Adrenal gland (tissue), 12 donors: Measurements from ENCODE around the gene PIN4. TPM values are rescaled to one million over a fixed set of nuclear protein-coding genes. Genes with fewer than 3 reads are reported as not detected.

Source experiments
- DNase-seq, 7 donors: peaks; one replicate each; pipeline ENCODE4 v3.0.0-alpha.2; 2019 to 2020
- H3K27ac ChIP-seq, 5 donors: fragments of 200-600 bp; sonication (generic) in 4 of 5; 1 replicate in 3 of 5; 2 replicates in 2 of 5; pipeline versions ENCODE4 v1.5.1 to v1.8.0; 2016 to 2020; ENCODE audit warnings: mild to moderate bottlenecking in 1 of 5
- H3K27me3 ChIP-seq: fragments of 200-600 bp; 2 replicates; pipeline ENCODE4 v1.8.0; 2021
- H3K36me3 ChIP-seq, 2 donors: fragments of 200-600 bp; replicated peaks in 1 of 2; 1 replicate in 1 of 2; 2 replicates in 1 of 2; pipeline versions ENCODE4 v1.5.1 to v1.8.0; 2018 to 2022
- H3K4me1 ChIP-seq, 2 donors: fragments of 200-600 bp; replicated peaks in 1 of 2; 1 replicate in 1 of 2; 2 replicates in 1 of 2; pipeline versions ENCODE4 v1.5.1 to v1.8.0; 2018 to 2021
- H3K4me3 ChIP-seq, 4 donors: fragments of 200-600 bp; sonication (generic) in 3 of 4; one replicate each; pipeline ENCODE4 v1.5.1; 2016 to 2018
- H3K9me3 ChIP-seq, 3 donors: fragments of 200-600 bp; sonication (generic) in 1 of 3; replicated peaks in 1 of 3; 1 replicate in 2 of 3; 2 replicates in 1 of 3; pipeline versions ENCODE4 v1.5.1 to v1.8.0; 2016 to 2021
- POLR2A ChIP-seq, 2 donors: fragments of 450-650 bp; IDR thresholded peaks; one replicate each; pipeline ENCODE4 v1.6.1; 2017; ENCODE audit warnings: antibody characterized with exemption in 2 of 2, mild to moderate bottlenecking in 2 of 2, moderate library complexity in 1 of 2
- WGBS, 4 donors: extraction: QIAGEN DNeasy Blood & Tissue Kit in 2 of 4; methylation state at CpG; one replicate each; pipeline versions ENCODE4 v1.1.5 to v1.1.7; 2013 to 2017; 5-methylcytosine and 5-hydroxymethylcytosine counted together
- intact Hi-C, 2 donors: fragments of 100-400 bp; cut with DNase I; formaldehyde crosslinking; loops; one replicate each; pipeline versions ENCODE4 v1.14.1 to v1.15.0; 2022 to 2023
- polyA plus RNA-seq, 3 donors: library from polyadenylated mRNA; stranded (reverse); fragments of 200-250 nt in 2 of 3; fragments of 350-450 nt in 1 of 3; fragmentation: Illumina TruSeq in 1 of 3; extraction: RNeasy Lipid Tissue Mini Kit (QIAGEN cat#74804) in 1 of 3; gene quantifications; one replicate each; pipeline ENCODE4 v1.2.3, GENCODE V29; 2013 to 2014
- total RNA-seq, 9 donors: library from RNA; depleted of rRNA in 4 of 9; stranded (reverse); fragments of >200 nt in 4 of 9; fragments of 120-200 nt in 1 of 9; fragmentation: NEBNext Ultra II Directional in 1 of 9; extraction: Animal tissue kit (Norgen Biotek cat#: 25700) in 1 of 9; gene quantifications; one replicate each; pipeline versions ENCODE4 v1.1.0 to v1.2.4, GENCODE V29; 2013 to 2023
- TF ChIP-seq, protein P1 (sequence below), 6 experiments: fragments of 450-650 bp in 4 of 6; fragments of 200-600 bp in 2 of 6; sonication (generic) in 1 of 6; IDR thresholded peaks; 1 replicate in 5 of 6; 2 replicates in 1 of 6; pipeline versions ENCODE4 v1.5.1 to v1.8.0; 2016 to 2021; ENCODE audit warnings: antibody characterized with exemption in 6 of 6, mild to moderate bottlenecking in 2 of 6, moderate library complexity in 1 of 6
- donor health status: healthy with polysubstance abuse.
- donor health status: Bipolar disorder and iron deficiency.
- donor health status: DM: yes; HTN: yes; CAD: no.
- donor health status: DM: no; HTN: no; CAD: no.
- donor health status: DM: no; HTN: no; CAD: no.
- donor health status: DM: yes; HTN: yes; CAD: no.

PIN4 gene
- total and polyA plus RNA-seq, 12 donors: 2.7 to 58.4 (median 9.3) TPM

DNA sequence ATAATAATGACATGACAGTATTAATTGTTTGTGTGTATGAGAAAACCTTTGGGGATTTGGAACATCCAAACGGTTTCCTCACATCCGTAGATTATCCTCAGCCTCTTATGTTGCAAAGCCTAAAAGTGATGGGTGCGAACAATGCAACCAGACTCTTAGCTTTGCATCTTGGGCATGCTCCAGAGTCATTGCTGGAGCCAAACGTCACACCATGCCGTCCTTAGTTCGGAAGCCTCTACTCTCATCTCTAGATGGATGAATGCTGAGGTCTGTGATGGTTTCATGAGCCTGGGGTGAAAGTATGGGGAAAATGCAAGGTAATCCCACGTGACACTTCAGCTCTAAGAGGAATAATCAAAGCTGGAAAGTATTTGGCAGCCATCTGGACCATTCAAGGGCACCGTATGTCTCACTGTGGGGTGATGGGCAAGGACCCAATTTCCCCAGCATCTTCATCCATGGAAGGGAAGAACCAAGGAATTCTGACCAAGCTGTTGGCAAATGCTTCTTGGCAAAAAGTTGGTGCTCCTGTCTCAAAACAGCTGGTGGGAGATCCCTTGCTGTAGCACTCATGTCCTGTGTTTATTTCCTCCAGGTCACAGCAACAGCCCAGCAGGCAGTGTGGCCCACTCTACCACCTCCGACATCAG, 43.6 kb upstream of the PIN4 start:
- WGBS, 4 donors: 71 to 84% (median 78%) methylated on average over 6 to 9 of the region's 9 CpGs
- H3K9me3 ChIP-seq: no peaks in the 10 kb centered on the region
- H3K27ac ChIP-seq: no peak overlapping the region
- H3K4me3 ChIP-seq: no peak overlapping the region
- TF ChIP-seq, protein P1, sequence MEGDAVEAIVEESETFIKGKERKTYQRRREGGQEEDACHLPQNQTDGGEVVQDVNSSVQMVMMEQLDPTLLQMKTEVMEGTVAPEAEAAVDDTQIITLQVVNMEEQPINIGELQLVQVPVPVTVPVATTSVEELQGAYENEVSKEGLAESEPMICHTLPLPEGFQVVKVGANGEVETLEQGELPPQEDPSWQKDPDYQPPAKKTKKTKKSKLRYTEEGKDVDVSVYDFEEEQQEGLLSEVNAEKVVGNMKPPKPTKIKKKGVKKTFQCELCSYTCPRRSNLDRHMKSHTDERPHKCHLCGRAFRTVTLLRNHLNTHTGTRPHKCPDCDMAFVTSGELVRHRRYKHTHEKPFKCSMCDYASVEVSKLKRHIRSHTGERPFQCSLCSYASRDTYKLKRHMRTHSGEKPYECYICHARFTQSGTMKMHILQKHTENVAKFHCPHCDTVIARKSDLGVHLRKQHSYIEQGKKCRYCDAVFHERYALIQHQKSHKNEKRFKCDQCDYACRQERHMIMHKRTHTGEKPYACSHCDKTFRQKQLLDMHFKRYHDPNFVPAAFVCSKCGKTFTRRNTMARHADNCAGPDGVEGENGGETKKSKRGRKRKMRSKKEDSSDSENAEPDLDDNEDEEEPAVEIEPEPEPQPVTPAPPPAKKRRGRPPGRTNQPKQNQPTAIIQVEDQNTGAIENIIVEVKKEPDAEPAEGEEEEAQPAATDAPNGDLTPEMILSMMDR (IDR thresholded peaks at IDR 0.05): no peak
- TF ChIP-seq POLR2A (IDR thresholded peaks at IDR 0.05): no peak
- peaks cover 7% of the 10 kb centered on the region for H3K27me3 ChIP-seq
- peaks cover 0 to 3% of the 10 kb centered on the region in 2 donors for H3K36me3 ChIP-seq
- DNase-seq: no peak
- intact Hi-C loops: no loop called here
- H3K4me1 ChIP-seq: no peaks in the 10 kb centered on the region

DNA sequence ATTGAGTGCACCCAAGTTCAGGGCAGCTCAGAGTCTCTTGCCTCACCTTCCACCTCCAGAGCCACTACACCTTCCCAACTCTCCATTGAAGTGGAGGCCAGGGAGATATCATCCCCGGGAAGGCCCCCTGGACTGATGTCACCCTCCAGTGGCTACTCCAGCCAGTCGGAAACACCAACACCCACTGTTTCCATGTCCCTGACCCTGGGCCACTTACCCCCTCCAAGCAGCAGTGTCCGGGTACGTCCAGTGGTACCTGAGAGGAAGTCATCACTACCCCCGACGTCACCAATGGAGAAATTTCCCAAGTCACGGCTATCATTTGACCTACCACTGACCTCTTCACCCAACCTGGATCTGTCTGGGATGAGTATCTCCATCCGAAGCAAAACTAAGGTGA, 42.0 kb upstream of the PIN4 start:
- peaks cover 2% of the 10 kb centered on the region for H3K27me3 ChIP-seq
- WGBS, 4 donors: 89 to 95% (median 92%) methylated on average over 6 to 8 of the region's 8 CpGs
- intact Hi-C loops: no loop called here
- DNase-seq: no peak
- H3K36me3 ChIP-seq: peaks cover 0 to 3% of the 10 kb centered on the region in 2 donors
- H3K27ac ChIP-seq: no peak overlapping the region
- H3K4me1 ChIP-seq: no peaks in the 10 kb centered on the region
- no peaks in the 10 kb centered on the region for H3K9me3 ChIP-seq
- no peak overlapping the region for H3K4me3 ChIP-seq
- TF ChIP-seq, protein P1 (IDR thresholded peaks at IDR 0.05): no peak
- no peak for TF ChIP-seq POLR2A (IDR thresholded peaks at IDR 0.05)

DNA sequence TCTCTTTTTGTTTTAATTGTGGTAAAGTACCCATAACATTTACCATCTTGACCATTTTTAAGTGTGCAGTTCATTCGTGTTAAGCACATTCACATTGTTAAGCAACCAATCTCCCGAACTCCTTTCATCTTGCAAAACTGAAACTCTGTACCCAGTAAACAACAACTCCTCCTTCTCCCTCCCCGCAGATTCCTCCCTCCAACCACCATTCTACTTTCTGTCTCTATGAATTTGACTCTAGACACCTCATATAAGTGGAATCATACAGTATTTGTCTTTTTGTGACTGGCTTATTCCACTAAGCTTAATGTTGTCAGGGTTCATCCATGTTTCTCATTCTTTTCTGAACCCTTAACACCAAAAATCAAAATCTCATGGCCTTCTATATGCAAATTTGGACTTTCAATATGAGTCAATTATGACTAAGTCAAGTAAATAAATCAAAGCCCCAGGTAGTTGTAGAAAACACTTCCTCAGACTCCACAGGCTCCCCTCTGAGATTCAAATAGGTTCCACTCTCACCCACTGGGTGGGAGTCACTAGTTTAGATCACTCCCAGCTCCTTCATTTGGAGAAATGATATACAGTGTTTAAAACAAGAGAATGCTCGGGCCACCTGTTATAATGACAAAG, 40.1 kb upstream of the PIN4 start:
- H3K36me3 ChIP-seq: peaks cover 0 to 3% of the 10 kb centered on the region in 2 donors

DNA sequence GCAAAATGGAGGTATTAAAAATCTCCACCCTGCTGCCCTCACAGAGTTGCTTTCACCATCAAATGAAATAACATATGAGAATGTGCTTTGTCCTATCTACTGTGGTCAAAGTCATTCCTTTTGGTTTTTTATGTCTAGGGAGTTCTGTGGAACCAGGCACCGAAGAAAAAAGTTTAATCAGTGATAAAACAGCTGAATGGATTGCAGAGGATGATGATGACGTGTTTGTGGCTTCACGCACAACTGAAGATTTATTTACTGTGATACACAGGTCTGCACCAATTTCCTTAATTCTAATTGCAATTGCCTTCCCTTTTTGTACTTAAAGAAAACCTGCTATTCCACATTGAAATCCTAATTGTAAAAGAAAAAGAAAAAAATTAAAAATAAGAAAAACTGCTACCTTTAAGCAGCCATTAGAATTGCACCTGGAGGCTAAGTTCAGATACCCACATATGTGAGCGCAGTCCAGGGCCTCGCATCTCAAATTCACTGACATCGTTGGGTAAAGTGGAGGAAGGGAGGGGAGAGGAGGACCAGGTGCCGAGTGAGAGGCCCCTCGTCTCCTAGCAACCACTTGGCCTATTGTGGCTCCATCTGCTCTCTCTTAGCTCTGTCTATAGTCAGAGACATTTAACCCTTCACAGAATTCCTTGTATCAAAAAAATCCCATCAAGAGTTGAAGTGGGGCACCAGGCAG, 39.3 kb upstream of the PIN4 start:
- no peak for TF ChIP-seq POLR2A (IDR thresholded peaks at IDR 0.05)
- TF ChIP-seq, protein P1 (IDR thresholded peaks at IDR 0.05): no peak
- H3K27ac ChIP-seq: no peak overlapping the region
- H3K36me3 ChIP-seq: peaks cover 0 to 3% of the 10 kb centered on the region in 2 donors
- intact Hi-C loops: no loop called here
- DNase-seq: peak in 1 of 7 donors; percentile 69
- no peaks in the 10 kb centered on the region for H3K4me1 ChIP-seq
- WGBS, 4 donors: 58 to 83% (median 69%) methylated on average over 7 to 8 of the region's 8 CpGs
- peaks cover 2% of the 10 kb centered on the region for H3K27me3 ChIP-seq
- H3K4me3 ChIP-seq: no peak overlapping the region
- H3K9me3 ChIP-seq: no peaks in the 10 kb centered on the region

More for the DNA sequence above, 40.1 kb upstream of the PIN4 start:
- no peaks in the 10 kb centered on the region for H3K4me1 ChIP-seq
- peaks cover 2% of the 10 kb centered on the region for H3K27me3 ChIP-seq
- WGBS, 4 donors: 65 to 77% (median 67%) methylated on average over 4 of the region's 4 CpGs
- intact Hi-C loops: no loop called here
- no peak overlapping the region for H3K27ac ChIP-seq
- no peak overlapping the region for H3K4me3 ChIP-seq
- H3K9me3 ChIP-seq: no peaks in the 10 kb centered on the region
- TF ChIP-seq, protein P1 (IDR thresholded peaks at IDR 0.05): no peak
- no peak for TF ChIP-seq POLR2A (IDR thresholded peaks at IDR 0.05)
- DNase-seq: no peak
